RWPE2 (cell line): Measurements from ENCODE around the gene ARFGAP3.

ENCODE experiments used
- ATAC-seq: fragments of 200-7000 bp; cut with Tn5 transposase; 3 replicates; pipeline ENCODE4 v1.9.1; 2021; ENCODE audit warnings: low read depth
- DNase-seq: peaks from one replicate; pipeline ENCODE4 v3.0.0-alpha.2; 2020; ENCODE audit warnings: low spot score
- H3K27ac ChIP-seq: fragments of 450-650 bp; 2 replicates; pipeline ENCODE4 v1.5.1; 2017; ENCODE audit warnings: mild to moderate bottlenecking; ENCODE audit not compliant: poor library complexity, severe bottlenecking
- H3K27me3 ChIP-seq: fragments of 250-450 bp; sonication (Bioruptor Pico); 2 replicates; pipeline ENCODE4 v1.5.1; 2021; ENCODE audit warnings: mild to moderate bottlenecking, moderate library complexity; ENCODE audit not compliant: insufficient read depth, poor library complexity, severe bottlenecking
- H3K36me3 ChIP-seq: fragments of 250-450 bp; sonication (Bioruptor Pico); 2 replicates; pipeline ENCODE4 v1.5.1; 2020; ENCODE audit warnings: low read depth, mild to moderate bottlenecking, moderate library complexity
- H3K4me1 ChIP-seq: fragments of 250-450 bp; sonication (Bioruptor Pico); 2 replicates; pipeline ENCODE4 v1.5.1; 2021; ENCODE audit warnings: mild to moderate bottlenecking, moderate library complexity; ENCODE audit not compliant: insufficient read depth, poor library complexity, severe bottlenecking
- H3K4me3 ChIP-seq: fragments of 250-450 bp; sonication (Bioruptor Pico); 2 replicates; pipeline ENCODE4 v1.5.1; 2021; ENCODE audit warnings: mild to moderate bottlenecking, moderate library complexity; ENCODE audit not compliant: severe bottlenecking
- H3K9me3 ChIP-seq: fragments of 250-450 bp; sonication (Bioruptor Pico); 2 replicates; pipeline ENCODE4 v1.5.1; 2021; ENCODE audit warnings: mild to moderate bottlenecking, moderate library complexity; ENCODE audit not compliant: severe bottlenecking
- TF ChIP-seq, protein P1 (sequence below): fragments of 450-650 bp; IDR thresholded peaks from one replicate; pipeline ENCODE4 v1.5.1; 2017; ENCODE audit warnings: mild to moderate bottlenecking, moderate library complexity; ENCODE audit not compliant: poor library complexity, severe bottlenecking

The ARFGAP3 gene

GRCh38 chr22:42902875-42903510 is 45.9 kb upstream of the ARFGAP3 start:
- H3K4me1 ChIP-seq, result no peaks in the 10 kb centered on the region

GRCh38 chr22:42901790-42902508 is 44.9 kb upstream of the ARFGAP3 start:
- Histone ChIP-seq H3K27me3 (no peaks in the 10 kb centered on the region), H3K4me1 (no peaks in the 10 kb centered on the region), H3K36me3 (peaks cover 7% of the 10 kb centered on the region; the same call in 1 of the 2 replicates), H3K9me3 (no peaks in the 10 kb centered on the region), H3K27ac (no peak overlapping the region), H3K4me3 (no peak overlapping the region)
- TF ChIP-seq, protein P1, sequence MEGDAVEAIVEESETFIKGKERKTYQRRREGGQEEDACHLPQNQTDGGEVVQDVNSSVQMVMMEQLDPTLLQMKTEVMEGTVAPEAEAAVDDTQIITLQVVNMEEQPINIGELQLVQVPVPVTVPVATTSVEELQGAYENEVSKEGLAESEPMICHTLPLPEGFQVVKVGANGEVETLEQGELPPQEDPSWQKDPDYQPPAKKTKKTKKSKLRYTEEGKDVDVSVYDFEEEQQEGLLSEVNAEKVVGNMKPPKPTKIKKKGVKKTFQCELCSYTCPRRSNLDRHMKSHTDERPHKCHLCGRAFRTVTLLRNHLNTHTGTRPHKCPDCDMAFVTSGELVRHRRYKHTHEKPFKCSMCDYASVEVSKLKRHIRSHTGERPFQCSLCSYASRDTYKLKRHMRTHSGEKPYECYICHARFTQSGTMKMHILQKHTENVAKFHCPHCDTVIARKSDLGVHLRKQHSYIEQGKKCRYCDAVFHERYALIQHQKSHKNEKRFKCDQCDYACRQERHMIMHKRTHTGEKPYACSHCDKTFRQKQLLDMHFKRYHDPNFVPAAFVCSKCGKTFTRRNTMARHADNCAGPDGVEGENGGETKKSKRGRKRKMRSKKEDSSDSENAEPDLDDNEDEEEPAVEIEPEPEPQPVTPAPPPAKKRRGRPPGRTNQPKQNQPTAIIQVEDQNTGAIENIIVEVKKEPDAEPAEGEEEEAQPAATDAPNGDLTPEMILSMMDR, result no peak
- DNase-seq (no peak), ATAC-seq (no peak)

More at GRCh38 chr22:42902875-42903510, 45.9 kb upstream of the ARFGAP3 start:
- DNase-seq, result no peak
- no peak for ATAC-seq
- no peaks in the 10 kb centered on the region for H3K9me3 ChIP-seq
- no peak overlapping the region for H3K4me3 ChIP-seq
- no peaks in the 10 kb centered on the region for H3K27me3 ChIP-seq
- no peak overlapping the region for H3K27ac ChIP-seq
- TF ChIP-seq, protein P1, result no peak
- peaks cover 16% of the 10 kb centered on the region for H3K36me3 ChIP-seq

DNA sequence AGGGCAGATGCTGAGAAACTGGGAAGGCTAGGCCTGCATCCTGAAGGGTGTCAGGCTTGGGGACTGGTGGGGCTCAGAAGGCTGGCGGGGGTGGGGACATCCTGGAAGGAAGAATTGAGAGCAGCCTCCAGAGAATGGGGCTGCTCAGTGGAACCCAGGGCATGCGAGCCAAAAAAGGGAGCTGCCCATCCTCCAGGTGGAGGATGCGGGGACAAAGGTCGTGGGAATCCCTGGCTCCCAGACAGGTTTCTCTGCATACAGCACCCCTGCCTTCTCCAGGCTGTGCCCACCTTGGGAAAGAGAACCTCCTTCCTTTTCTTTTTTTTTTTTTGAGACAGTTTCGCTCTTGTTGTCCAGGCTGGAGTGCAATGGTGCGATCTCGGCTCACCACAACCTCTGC is 40.9 kb upstream of the ARFGAP3 start:
- Histone ChIP-seq H3K4me3 (no peak overlapping the region), H3K27me3 (no peaks in the 10 kb centered on the region), H3K9me3 (no peaks in the 10 kb centered on the region), H3K4me1 (no peaks in the 10 kb centered on the region), H3K36me3 (no peaks in the 10 kb centered on the region; the same call in 1 of the 2 replicates), H3K27ac (no peak overlapping the region)
- DNase-seq (no peak), ATAC-seq (no peak)
- TF ChIP-seq, protein P1, result no peak

GRCh38 chr22:42895541-42895981 is 38.5 kb upstream of the ARFGAP3 start:
- TF ChIP-seq, protein P1, result no peak
- Histone ChIP-seq H3K27ac (no peak overlapping the region), H3K36me3 (peaks cover 15% of the 10 kb centered on the region), H3K9me3 (no peaks in the 10 kb centered on the region), H3K4me3 (no peak overlapping the region), H3K4me1 (no peaks in the 10 kb centered on the region), H3K27me3 (no peaks in the 10 kb centered on the region)
- DNase-seq, result no peak
- no peak for ATAC-seq

- ATAC-seq, result no peak
- Histone ChIP-seq H3K4me1 (no peaks in the 10 kb centered on the region), H3K4me3 (no peak overlapping the region), H3K9me3 (no peaks in the 10 kb centered on the region), H3K27ac (no peak overlapping the region), H3K27me3 (no peaks in the 10 kb centered on the region), H3K36me3 (peaks cover 19% of the 10 kb centered on the region)
- DNase-seq, result no peak
- TF ChIP-seq, protein P1, result no peak
Observed at GRCh38 chr22:42895087-42895486, 38.0 kb upstream of the ARFGAP3 start.
